ENCODE measurements around the gene PLCB1.

DNA sequence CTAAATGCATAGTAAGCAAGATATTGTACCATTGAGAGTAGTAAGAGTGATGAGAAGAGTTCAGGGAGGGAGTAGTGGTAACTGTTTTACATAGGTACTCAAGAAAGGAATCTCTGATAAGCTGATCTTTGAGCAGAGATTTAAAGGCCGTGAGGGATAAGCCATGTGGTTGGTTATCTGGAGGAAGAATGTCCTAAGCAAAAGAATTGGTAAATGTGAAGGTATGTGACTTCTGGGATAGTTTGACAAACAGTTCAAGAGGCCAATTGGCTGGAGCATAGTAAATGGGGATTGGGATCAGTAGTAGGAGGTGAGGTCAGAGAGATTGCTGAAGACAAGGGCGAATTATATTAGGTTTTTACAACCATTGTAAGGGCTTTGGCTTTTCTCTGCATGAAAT is 40.1 kb downstream of the PLCB1 start:
- no peak for TF ChIP-seq EZH2 (IDR thresholded peaks at IDR 0.05; ENCODE audit: low read length, unreplicated experiment)
- TF ChIP-seq, protein P1, sequence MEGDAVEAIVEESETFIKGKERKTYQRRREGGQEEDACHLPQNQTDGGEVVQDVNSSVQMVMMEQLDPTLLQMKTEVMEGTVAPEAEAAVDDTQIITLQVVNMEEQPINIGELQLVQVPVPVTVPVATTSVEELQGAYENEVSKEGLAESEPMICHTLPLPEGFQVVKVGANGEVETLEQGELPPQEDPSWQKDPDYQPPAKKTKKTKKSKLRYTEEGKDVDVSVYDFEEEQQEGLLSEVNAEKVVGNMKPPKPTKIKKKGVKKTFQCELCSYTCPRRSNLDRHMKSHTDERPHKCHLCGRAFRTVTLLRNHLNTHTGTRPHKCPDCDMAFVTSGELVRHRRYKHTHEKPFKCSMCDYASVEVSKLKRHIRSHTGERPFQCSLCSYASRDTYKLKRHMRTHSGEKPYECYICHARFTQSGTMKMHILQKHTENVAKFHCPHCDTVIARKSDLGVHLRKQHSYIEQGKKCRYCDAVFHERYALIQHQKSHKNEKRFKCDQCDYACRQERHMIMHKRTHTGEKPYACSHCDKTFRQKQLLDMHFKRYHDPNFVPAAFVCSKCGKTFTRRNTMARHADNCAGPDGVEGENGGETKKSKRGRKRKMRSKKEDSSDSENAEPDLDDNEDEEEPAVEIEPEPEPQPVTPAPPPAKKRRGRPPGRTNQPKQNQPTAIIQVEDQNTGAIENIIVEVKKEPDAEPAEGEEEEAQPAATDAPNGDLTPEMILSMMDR (conservative IDR thresholded peaks at IDR 0.05; ENCODE audit: low read depth, low read length), result no peak
- no peak for TF ChIP-seq EZH2phosphoT487 (IDR thresholded peaks at IDR 0.05; ENCODE audit: borderline replicate concordance, low read length)

Measured in PC-3 (cell line).